Ovary (tissue), 3 donors: ENCODE results near the gene GRIA4.

ENCODE experiments used
- CTCF ChIP-seq, 3 donors: fragments of 450-650 bp in 2 of 3; fragments of 200-600 bp in 1 of 3; IDR thresholded peaks; one replicate each; pipeline versions ENCODE4 v1.5.1 to v1.8.0; 2016 to 2022; ENCODE audit warnings: antibody characterized with exemption in 3 of 3, mild to moderate bottlenecking in 1 of 3
- EP300 ChIP-seq: sonication (generic); formaldehyde crosslinking; IDR thresholded peaks from one replicate; pipeline ENCODE4 v1.6.1; 2017; ENCODE audit warnings: antibody characterized with exemption
- POLR2A ChIP-seq: fragments of 450-650 bp; IDR thresholded peaks from one replicate; pipeline ENCODE4 v1.6.1; 2017; ENCODE audit warnings: antibody characterized with exemption, mild to moderate bottlenecking, moderate library complexity
- donor health status: DM: no; HTN: no; CAD: no.

GRCh38 chr11:105790840-105791239, 181.0 kb downstream of the GRIA4 start:
- TF ChIP-seq CTCF (IDR thresholded peaks at IDR 0.05), result no peak
- TF ChIP-seq POLR2A, result no peak
- no peak for TF ChIP-seq EP300
